IPS-18a (cell line): ENCODE results near the gene ATL3.
"Not testable (repeated sequence)": the region's sequence is repeated elsewhere in the genome, so short reads cannot be mapped to it uniquely, and the experiment has no call there.

Experiments
- H3K27ac ChIP-seq: one replicate; pipeline ENCODE4 v1.5.1; 2013; ENCODE audit warnings: low read length
- H3K27me3 ChIP-seq: one replicate; pipeline ENCODE4 v1.6.1; 2013; ENCODE audit warnings: mild to moderate bottlenecking, low read length; ENCODE audit not compliant: control insufficient read depth, insufficient read depth
- H3K36me3 ChIP-seq: one replicate; pipeline ENCODE4 v1.6.1; 2013; ENCODE audit warnings: low read depth, low read length; ENCODE audit not compliant: control insufficient read depth
- H3K4me1 ChIP-seq: one replicate; pipeline ENCODE4 v1.6.1; 2013; ENCODE audit warnings: low read depth, low read length; ENCODE audit not compliant: control insufficient read depth
- H3K4me3 ChIP-seq: one replicate; pipeline ENCODE4 v1.5.1; 2013; ENCODE audit warnings: low read length
- H3K9ac ChIP-seq: one replicate; pipeline ENCODE4 v1.6.1; 2013; ENCODE audit warnings: mild to moderate bottlenecking, low read length, moderate library complexity
- H3K9me3 ChIP-seq: one replicate; pipeline ENCODE4 v1.6.1; 2013; ENCODE audit warnings: low read depth, low read length; ENCODE audit not compliant: control insufficient read depth

ATL3 gene

DNA sequence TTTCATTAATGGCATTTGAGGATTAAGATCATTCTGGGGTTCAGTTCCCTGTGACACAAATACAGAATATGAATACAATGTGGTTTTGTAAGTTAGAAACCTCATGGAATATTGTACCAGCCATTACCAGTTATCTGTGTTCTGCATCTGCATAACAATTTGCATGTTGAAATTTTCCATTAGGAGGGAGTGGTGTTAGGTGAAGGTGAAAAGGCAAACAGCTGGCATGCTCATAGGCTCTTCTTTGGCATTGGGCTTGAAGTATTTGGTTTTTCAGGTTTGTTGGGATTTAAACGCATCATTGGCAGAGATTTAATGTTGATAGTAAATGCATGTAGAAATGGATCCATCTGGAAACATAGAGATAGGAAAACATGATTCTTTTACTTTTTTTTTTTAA lies 28.7 kb upstream of the ATL3 start:
- no peaks in the 10 kb centered on the region for H3K27me3 ChIP-seq
- H3K4me1 ChIP-seq: peaks cover 8% of the 10 kb centered on the region
- no peak overlapping the region for H3K9ac ChIP-seq
- no peaks in the 10 kb centered on the region for H3K9me3 ChIP-seq
- peaks cover 3% of the 10 kb centered on the region for H3K36me3 ChIP-seq
- H3K4me3 ChIP-seq: no peak overlapping the region
- no peak overlapping the region for H3K27ac ChIP-seq

DNA sequence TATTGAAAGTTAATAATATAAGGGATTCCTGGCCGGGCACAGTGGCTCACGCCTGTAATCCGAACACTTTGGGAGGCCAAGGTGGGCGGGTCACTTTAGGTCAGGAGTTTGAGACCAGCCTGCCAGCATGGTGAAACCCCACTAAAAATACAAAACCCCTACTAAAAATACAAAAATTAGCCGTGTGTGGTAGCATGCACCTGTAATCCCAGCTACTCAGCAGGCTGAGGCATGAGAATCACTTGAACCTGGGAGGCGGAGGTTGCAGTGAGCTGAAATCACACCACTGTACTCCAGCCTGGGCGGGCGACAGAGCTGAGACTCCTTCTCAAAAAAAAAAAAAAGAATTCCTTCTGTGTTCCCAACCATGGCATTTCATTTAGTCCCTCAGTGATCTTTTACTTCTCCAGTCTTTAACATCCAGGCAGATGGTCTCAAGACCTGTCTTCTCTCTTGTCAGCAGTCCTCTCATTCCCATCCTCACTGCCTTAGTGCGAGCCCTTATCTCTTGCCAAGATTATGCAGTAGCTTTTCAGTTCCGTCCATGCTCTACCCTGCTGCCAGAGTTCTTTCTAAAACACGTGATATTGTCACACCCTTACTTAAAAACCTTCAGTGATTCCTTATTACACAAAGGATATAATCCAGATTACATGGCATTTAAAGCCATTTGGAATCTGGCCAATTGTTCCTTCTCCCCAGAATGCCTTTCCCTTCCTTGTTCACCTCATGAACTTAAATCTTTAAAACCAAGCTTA lies 28.0 kb upstream of the ATL3 start:
- H3K27ac ChIP-seq: no peak overlapping the region
- peaks cover 8% of the 10 kb centered on the region for H3K4me1 ChIP-seq
- no peak overlapping the region for H3K9ac ChIP-seq
- H3K9me3 ChIP-seq: no peaks in the 10 kb centered on the region
- peaks cover 3% of the 10 kb centered on the region for H3K36me3 ChIP-seq
- no peaks in the 10 kb centered on the region for H3K27me3 ChIP-seq
- no peak overlapping the region for H3K4me3 ChIP-seq

DNA sequence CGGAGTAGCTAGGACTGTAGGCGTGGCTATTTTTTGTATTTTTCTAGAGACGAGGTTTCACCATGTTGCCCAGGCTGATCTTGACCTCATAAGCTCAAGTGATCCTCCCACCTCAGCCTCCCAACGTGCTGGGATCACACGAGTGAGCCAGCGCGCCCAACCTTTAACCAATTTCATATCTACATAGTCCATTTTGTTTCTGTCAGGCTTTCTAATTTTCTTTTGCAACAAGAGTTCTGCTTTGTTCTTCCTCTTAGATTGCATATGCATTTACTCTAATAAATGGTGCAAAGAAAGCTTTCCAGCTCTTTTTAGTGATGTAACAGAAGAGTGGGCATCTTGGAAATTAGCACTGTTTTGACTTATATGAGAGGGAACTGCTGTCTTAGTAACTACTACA lies 23.4 kb upstream of the ATL3 start:
- no peak overlapping the region for H3K27ac ChIP-seq
- peaks cover 3% of the 10 kb centered on the region for H3K36me3 ChIP-seq
- H3K27me3 ChIP-seq: no peaks in the 10 kb centered on the region
- H3K9me3 ChIP-seq: no peaks in the 10 kb centered on the region
- H3K9ac ChIP-seq: no peak overlapping the region
- peaks cover 3% of the 10 kb centered on the region for H3K4me1 ChIP-seq
- H3K4me3 ChIP-seq: no peak overlapping the region

DNA sequence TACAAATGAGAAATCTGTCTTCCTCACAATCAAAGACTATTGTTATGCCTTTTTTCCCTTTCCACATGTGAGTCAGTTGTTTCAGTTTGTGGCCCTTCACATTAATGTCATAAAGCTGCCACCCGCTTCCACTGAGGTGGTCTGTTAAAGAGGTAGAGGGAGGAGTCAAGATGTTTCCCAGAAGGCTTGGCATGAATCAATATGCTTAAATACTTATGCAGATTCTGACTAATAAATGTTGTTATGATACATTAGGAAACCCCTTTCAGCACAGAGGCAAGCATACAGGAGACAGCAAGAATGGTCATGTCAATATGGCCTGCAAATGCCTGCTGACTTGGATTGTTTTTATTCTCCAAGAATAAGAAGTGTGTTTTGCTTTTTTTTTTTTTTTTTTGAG lies 16.7 kb upstream of the ATL3 start:
- Histone ChIP-seq H3K36me3 (no peaks in the 10 kb centered on the region), H3K4me3 (no peak overlapping the region), H3K4me1 (peaks cover 8% of the 10 kb centered on the region), H3K9ac (no peak overlapping the region), H3K27me3 (no peaks in the 10 kb centered on the region), H3K9me3 (no peaks in the 10 kb centered on the region), H3K27ac (no peak overlapping the region)

DNA sequence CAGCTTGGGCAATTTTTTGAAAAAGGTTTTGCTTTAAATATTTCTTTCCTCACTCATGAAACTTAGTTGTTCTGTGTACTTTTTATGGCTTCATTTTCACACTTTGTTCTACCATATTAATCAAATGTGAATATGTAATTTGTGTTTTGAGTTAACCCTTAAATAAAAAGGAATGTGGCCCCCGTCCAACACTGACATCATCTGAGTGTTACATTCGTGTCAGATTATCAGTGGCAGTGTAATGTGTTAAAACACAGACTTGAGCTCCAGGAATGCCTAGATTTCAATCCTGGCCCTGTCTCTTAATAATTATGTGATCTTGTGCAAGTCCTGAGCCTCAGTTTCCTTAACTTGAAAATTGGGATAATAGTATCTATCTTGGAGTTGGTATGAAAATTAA lies 15.8 kb upstream of the ATL3 start:
- Histone ChIP-seq H3K9me3 (no peaks in the 10 kb centered on the region), H3K4me3 (no peak overlapping the region), H3K9ac (no peak overlapping the region), H3K36me3 (no peaks in the 10 kb centered on the region), H3K4me1 (peaks cover 9% of the 10 kb centered on the region), H3K27ac (no peak overlapping the region), H3K27me3 (no peaks in the 10 kb centered on the region)

DNA sequence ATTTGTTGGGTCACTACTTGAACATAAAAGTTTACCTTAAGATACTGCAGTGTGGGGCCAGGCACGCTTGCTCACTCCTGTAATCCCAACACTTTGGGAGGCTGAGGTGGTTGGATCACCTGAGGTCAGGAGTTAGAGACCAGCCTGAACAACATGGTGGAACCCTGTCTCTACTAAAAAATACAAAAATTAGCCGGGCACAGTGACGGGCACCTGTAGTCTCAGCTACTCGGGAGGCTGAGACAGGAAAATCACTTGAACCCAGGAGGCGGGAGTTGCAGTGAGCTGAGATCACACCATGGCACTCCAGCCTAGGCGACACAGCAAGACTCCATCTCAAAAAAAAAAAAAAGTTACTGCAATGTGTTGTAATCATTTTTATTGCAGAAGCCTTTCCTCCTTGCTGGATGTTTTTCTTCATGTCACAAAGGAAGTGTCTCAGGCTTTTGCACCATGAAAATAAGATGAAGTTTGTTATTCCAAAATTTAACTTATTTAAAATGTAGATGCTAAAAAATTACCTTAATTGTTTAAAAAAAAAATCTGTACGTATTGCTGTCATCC lies 14.1 kb upstream of the ATL3 start:
- H3K27ac ChIP-seq, H3K4me3 ChIP-seq, H3K9ac ChIP-seq, H3K36me3 ChIP-seq, H3K27me3 ChIP-seq, H3K9me3 ChIP-seq: not testable (repeated sequence)
- H3K4me1 ChIP-seq: peaks cover 16% of the 10 kb centered on the region

- H3K9me3 ChIP-seq: no peaks in the 10 kb centered on the region
- H3K9ac ChIP-seq: peak overlapping the region; percentile 86
- no peaks in the 10 kb centered on the region for H3K27me3 ChIP-seq
- peak overlapping the region; percentile 87 for H3K4me3 ChIP-seq
- H3K36me3 ChIP-seq: no peaks in the 10 kb centered on the region
- H3K27ac ChIP-seq: peak overlapping the region; percentile 67
- H3K4me1 ChIP-seq: peaks cover 16% of the 10 kb centered on the region
These were observed 12.2 kb upstream of the ATL3 start for GRCh38 chr11:63683133-63683991.

GRCh38 chr11:63682066-63683021 lies 11.2 kb upstream of the ATL3 start:
- Histone ChIP-seq H3K9me3 (no peaks in the 10 kb centered on the region), H3K27ac (peak overlapping the region; percentile 67), H3K9ac (peak overlapping the region; percentile 86), H3K27me3 (no peaks in the 10 kb centered on the region), H3K4me3 (peak overlapping the region; percentile 87), H3K36me3 (no peaks in the 10 kb centered on the region), H3K4me1 (peaks cover 16% of the 10 kb centered on the region)

DNA sequence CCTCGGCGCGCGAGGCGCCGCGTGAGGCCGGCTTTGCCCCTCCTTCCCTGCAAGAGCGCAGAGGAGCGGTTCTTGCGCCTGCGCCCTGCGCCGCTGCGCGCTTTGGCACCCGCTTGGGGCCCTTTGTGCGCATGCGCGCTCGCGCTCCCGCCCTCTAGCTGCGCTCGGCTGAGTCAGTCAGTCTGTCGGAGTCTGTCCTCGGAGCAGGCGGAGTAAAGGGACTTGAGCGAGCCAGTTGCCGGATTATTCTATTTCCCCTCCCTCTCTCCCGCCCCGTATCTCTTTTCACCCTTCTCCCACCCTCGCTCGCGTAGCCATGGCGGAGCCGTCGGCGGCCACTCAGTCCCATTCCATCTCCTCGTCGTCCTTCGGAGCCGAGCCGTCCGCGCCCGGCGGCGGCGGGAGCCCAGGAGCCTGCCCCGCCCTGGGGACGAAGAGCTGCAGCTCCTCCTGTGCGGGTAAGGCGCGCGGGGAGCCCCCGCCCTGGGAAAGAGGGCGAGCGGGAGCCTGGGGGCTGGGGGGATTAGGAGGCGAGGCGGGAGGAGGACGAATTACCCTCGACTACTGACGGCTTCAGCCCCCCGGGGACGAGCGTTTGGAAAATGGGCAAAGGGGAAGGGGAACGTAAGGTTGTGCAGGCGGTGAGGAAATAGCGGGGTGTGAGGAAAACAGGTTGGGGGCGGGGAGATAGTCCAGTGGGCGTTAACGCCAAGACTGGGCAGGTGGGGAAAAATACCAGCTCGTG lies 10.3 kb upstream of the ATL3 start, which contains the start of gene RTN3:
TSS of gene RTN3 (plus strand) at position 180 of the 745 bp plus-strand sequence. CDS start at position 317, 137 bp downstream.
- H3K27me3 ChIP-seq: no peaks in the 10 kb centered on the region
- no peaks in the 10 kb centered on the region for H3K36me3 ChIP-seq
- no peaks in the 10 kb centered on the region for H3K9me3 ChIP-seq
- peaks cover 16% of the 10 kb centered on the region for H3K4me1 ChIP-seq
- H3K27ac ChIP-seq: peak within 1 kb of the TSS; percentile 67
- peak within 1 kb of the TSS; percentile 86 for H3K9ac ChIP-seq
- peak within 1 kb of the TSS; percentile 87 for H3K4me3 ChIP-seq

- H3K27ac ChIP-seq: no peak overlapping the region
- H3K4me1 ChIP-seq: peaks cover 16% of the 10 kb centered on the region
- peak overlapping the region; percentile 87 for H3K4me3 ChIP-seq
- H3K27me3 ChIP-seq: no peaks in the 10 kb centered on the region
- no peaks in the 10 kb centered on the region for H3K9me3 ChIP-seq
- H3K36me3 ChIP-seq: no peaks in the 10 kb centered on the region
- no peak overlapping the region for H3K9ac ChIP-seq
These were observed 9.7 kb upstream of the ATL3 start for GRCh38 chr11:63680834-63681320.
